ENCODE results near the gene GDPD2. TPM values are rescaled to one million over a fixed set of nuclear protein-coding genes. Genes with fewer than 3 reads are reported as not detected.

Gene GDPD2
- total RNA-seq, 2 donors from 2014 or later = 5.0 to 15.3 TPM

- Histone ChIP-seq H3K36me3 (no peaks in the 10 kb centered on the region), H3K27me3 (no peaks in the 10 kb centered on the region), H3K9ac (ENCODE audit: low read depth in 2 of 2, low read length in 2 of 2) (no peak overlapping the region), H3K27ac (no peak overlapping the region), H3K4me1 (no peaks in the 10 kb centered on the region), H3K4me3 (no peak overlapping the region), H3K9me3 (no peaks in the 10 kb centered on the region)
- intact Hi-C loops (cut with DNase I) = no loop called here
- TF ChIP-seq CTCF (IDR thresholded peaks at IDR 0.05) = no peak
- no peak for DNase-seq
Observed at GRCh38 chrX:70410921-70411320, 12.2 kb upstream of the GDPD2 start.

GRCh38 chrX:70411475-70411874 is 11.6 kb upstream of the GDPD2 start:
- intact Hi-C loops (cut with DNase I) = no loop called here
- H3K9me3 ChIP-seq = no peaks in the 10 kb centered on the region
- no peaks in the 10 kb centered on the region for H3K36me3 ChIP-seq
- DNase-seq = no peak
- no peaks in the 10 kb centered on the region for H3K4me1 ChIP-seq
- no peak overlapping the region for H3K27ac ChIP-seq
- H3K9ac ChIP-seq (ENCODE audit: low read depth in 2 of 2, low read length in 2 of 2) = no peak overlapping the region
- H3K27me3 ChIP-seq = no peaks in the 10 kb centered on the region
- TF ChIP-seq CTCF (IDR thresholded peaks at IDR 0.05) = no peak
- no peak overlapping the region for H3K4me3 ChIP-seq

- Histone ChIP-seq H3K9me3 (no peaks in the 10 kb centered on the region), H3K4me1 (no peaks in the 10 kb centered on the region), H3K4me3 (no peak overlapping the region), H3K36me3 (no peaks in the 10 kb centered on the region), H3K9ac (ENCODE audit: low read depth in 2 of 2, low read length in 2 of 2) (no peak overlapping the region), H3K27me3 (no peaks in the 10 kb centered on the region), H3K27ac (no peak overlapping the region)
- intact Hi-C loops (cut with DNase I) = loop anchor here (10.0 kb wide), 2 partner anchors 127 to 243 kb away; partner anchors contain the start of gene KIF4A
- TF ChIP-seq CTCF (IDR thresholded peaks at IDR 0.05) = no peak
- DNase-seq = no peak
Observed at GRCh38 chrX:70421618-70422017, 1.5 kb upstream of the GDPD2 start.

- intact Hi-C loops (cut with DNase I) = loop anchor here (10.0 kb wide), 2 partner anchors 129 to 241 kb away; partner anchors contain the start of gene KIF4A
- no peak overlapping the region for H3K27ac ChIP-seq
- H3K4me3 ChIP-seq = no peak overlapping the region
- H3K9ac ChIP-seq (ENCODE audit: low read depth in 2 of 2, low read length in 2 of 2) = peak overlapping the region in 1 of 2 donors; percentile 36
- no peaks in the 10 kb centered on the region for H3K4me1 ChIP-seq
- no peaks in the 10 kb centered on the region for H3K36me3 ChIP-seq
- H3K9me3 ChIP-seq = no peaks in the 10 kb centered on the region
- no peak for TF ChIP-seq CTCF (IDR thresholded peaks at IDR 0.05)
- peak; percentile 33 for DNase-seq
- no peaks in the 10 kb centered on the region for H3K27me3 ChIP-seq
Observed at GRCh38 chrX:70423936-70424675, 992 bp downstream of the GDPD2 start.

- Histone ChIP-seq H3K4me3 (no peak overlapping the region), H3K4me1 (no peaks in the 10 kb centered on the region), H3K9ac (ENCODE audit: low read depth in 2 of 2, low read length in 2 of 2) (no peak overlapping the region), H3K27ac (no peak overlapping the region), H3K27me3 (no peaks in the 10 kb centered on the region), H3K36me3 (no peaks in the 10 kb centered on the region), H3K9me3 (no peaks in the 10 kb centered on the region)
- intact Hi-C loops (cut with DNase I) = loop anchor here (10.0 kb wide), 2 partner anchors 130 to 240 kb away; partner anchors contain the start of gene KIF4A
- DNase-seq = no peak
- TF ChIP-seq CTCF (IDR thresholded peaks at IDR 0.05) = no peak
Observed at GRCh38 chrX:70424801-70425200, 1.7 kb downstream of the GDPD2 start.

Data from colonic mucosa (tissue), 4 donors.